AG04450 (cell line): ENCODE measurements around the gene RFT1. TPM values are rescaled to one million over a fixed set of nuclear protein-coding genes. Genes with fewer than 3 reads are reported as not detected.
A peak's percentile ranks its signal among the peaks of the same experiment; 100 is the strongest.

ENCODE experiments used
- CTCF ChIA-PET: fragments of 300-600, 350-600 bp; formaldehyde crosslinking; extraction: SDS; loops from one replicate; lab custom pipeline; 2022; ENCODE audit warnings: antibody characterized with exemption, inconsistent platforms; lab: Charles Lee
- POLR2A ChIA-PET: fragments of 350-600 bp; formaldehyde crosslinking; extraction: SDS; loops from one replicate; lab custom pipeline; 2021; ENCODE audit warnings: antibody characterized with exemption, inconsistent platforms; lab: Yijun Ruan, JAX
- DNase-seq: peaks from one replicate; pipeline ENCODE4 v3.0.0-alpha.2; 2011; ENCODE audit warnings: low read depth, low spot score
- H3K27ac ChIP-seq: one replicate; pipeline ENCODE4 v1.5.1; 2012; ENCODE audit warnings: low read depth, low read length, control low read depth
- H3K27me3 ChIP-seq: one replicate; pipeline ENCODE4 v1.6.0; 2012; ENCODE audit warnings: low read length; ENCODE audit not compliant: control insufficient read depth, insufficient read depth
- H3K4me3 ChIP-seq: 2 replicates; pipeline ENCODE4 v1.5.1; 2011; ENCODE audit warnings: mild to moderate bottlenecking, low read depth, low read length, control low read depth
- H3K9me3 ChIP-seq: 2 replicates; pipeline ENCODE4 v1.5.1; 2012; ENCODE audit warnings: low read length; ENCODE audit not compliant: control insufficient read depth, insufficient read depth
- CTCF ChIP-seq: IDR thresholded peaks from 2 replicates; pipeline ENCODE4 v1.5.1; 2011; ENCODE audit warnings: low read depth, low read length, control low read depth, inconsistent platforms
- polyA plus RNA-seq: library from polyadenylated mRNA; depleted of rRNA; stranded (reverse); fragments of >200 nt; gene quantifications from 2 replicates; pipeline ENCODE4 v1.2.3, GENCODE V29; 2011

RFT1 gene
- polyA plus RNA-seq, 1 experiment, result 26.4 TPM

- no peaks in the 10 kb centered on the region for H3K27me3 ChIP-seq
- ChIA-PET CTCF (interaction anchor here (0.6 to 2.3 kb wide), 9 partner anchors 9 to 329 kb away, joined by 3 to 11 read pairs (median 5); partner anchors contain the start of gene NEK4), POLR2A (no interaction called here)
- no peak overlapping the region; the same call in 1 of the 2 replicates for H3K4me3 ChIP-seq
- TF ChIP-seq CTCF, result no peak
- DNase-seq, result no peak
- H3K27ac ChIP-seq, result no peak overlapping the region
- no peaks in the 10 kb centered on the region for H3K9me3 ChIP-seq
Observed at GRCh38 chr3:53071882-53072431, 58.3 kb downstream of the RFT1 start.

- Histone ChIP-seq H3K4me3 (no peak overlapping the region), H3K9me3 (no peaks in the 10 kb centered on the region), H3K27me3 (no peaks in the 10 kb centered on the region), H3K27ac (no peak overlapping the region)
- no peak for DNase-seq
- TF ChIP-seq CTCF, result peak; percentile 15; the same call in 1 of the 2 replicates
- ChIA-PET POLR2A (no interaction called here), CTCF (interaction anchor here (0.6 to 1.1 kb wide), 2 partner anchors 150 to 372 kb away, joined by 3 to 4 read pairs; no protein-coding TSS in a partner anchor)
Observed at GRCh38 chr3:53069422-53070068, 60.7 kb downstream of the RFT1 start.

GRCh38 chr3:53068176-53068575 is 62.1 kb downstream of the RFT1 start:
- ChIA-PET CTCF (no interaction called here), POLR2A (no interaction called here)
- Histone ChIP-seq H3K27me3 (no peaks in the 10 kb centered on the region), H3K4me3 (no peak overlapping the region), H3K9me3 (no peaks in the 10 kb centered on the region; the same call in 1 of the 2 replicates), H3K27ac (no peak overlapping the region)
- DNase-seq, result no peak
- TF ChIP-seq CTCF, result no peak

GRCh38 chr3:53067567-53067966 is 62.7 kb downstream of the RFT1 start:
- POLR2A ChIA-PET, result no interaction called here
- Histone ChIP-seq H3K4me3 (no peak overlapping the region), H3K27me3 (no peaks in the 10 kb centered on the region), H3K27ac (no peak overlapping the region), H3K9me3 (no peaks in the 10 kb centered on the region; the same call in 1 of the 2 replicates)
- CTCF ChIA-PET, result interaction anchor here (0.5 kb wide), 1 partner anchor 326 kb away, joined by 3 read pairs; no protein-coding TSS in a partner anchor
- no peak for TF ChIP-seq CTCF
- no peak for DNase-seq

- CTCF ChIA-PET, result no interaction called here
Observed at GRCh38 chr3:53065841-53066480, 64.3 kb downstream of the RFT1 start.

More at GRCh38 chr3:53065841-53066480, 64.3 kb downstream of the RFT1 start:
- no peak for DNase-seq
- POLR2A ChIA-PET, result no interaction called here
- Histone ChIP-seq H3K27me3 (no peaks in the 10 kb centered on the region), H3K9me3 (no peaks in the 10 kb centered on the region; the same call in 1 of the 2 replicates), H3K4me3 (no peak overlapping the region), H3K27ac (no peak overlapping the region)
- no peak for TF ChIP-seq CTCF
